Stimulated activated CD4-positive, alpha-beta T cell treated with anti-CD3 and anti-CD28 coated beads, Interleukin-2, amount 100 ng/mL, for 48 hours (primary cell): Measurements from ENCODE around the gene CDK5.
"Not testable (repeated sequence)": the region's sequence is repeated elsewhere in the genome, so short reads cannot be mapped to it uniquely, and the experiment has no call there.

Experiments
- DNase-seq, 2 donors: peaks; one replicate each; pipeline ENCODE4 v3.0.0-alpha.2; 2020

CDK5 gene

DNA sequence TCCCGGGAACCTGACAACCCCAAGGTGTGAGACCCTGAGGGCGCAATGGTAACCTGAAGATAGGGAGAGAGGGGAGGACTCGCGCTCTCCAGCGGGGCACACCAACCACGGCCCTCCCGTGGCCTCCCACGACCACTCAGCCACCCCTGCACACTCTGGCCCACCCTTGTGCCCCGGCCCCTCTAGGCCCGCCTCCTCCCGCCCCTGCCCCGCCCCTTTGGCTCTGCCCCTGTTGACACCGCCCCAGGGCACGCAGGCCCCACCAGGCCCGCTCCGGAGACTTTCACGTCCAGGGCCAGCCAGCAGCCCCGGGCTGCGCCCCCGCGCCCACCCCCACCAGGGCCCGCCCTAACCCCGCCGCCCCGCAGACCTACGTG, 44.4 kb downstream of the CDK5 start:
- DNase-seq = no peak

DNA sequence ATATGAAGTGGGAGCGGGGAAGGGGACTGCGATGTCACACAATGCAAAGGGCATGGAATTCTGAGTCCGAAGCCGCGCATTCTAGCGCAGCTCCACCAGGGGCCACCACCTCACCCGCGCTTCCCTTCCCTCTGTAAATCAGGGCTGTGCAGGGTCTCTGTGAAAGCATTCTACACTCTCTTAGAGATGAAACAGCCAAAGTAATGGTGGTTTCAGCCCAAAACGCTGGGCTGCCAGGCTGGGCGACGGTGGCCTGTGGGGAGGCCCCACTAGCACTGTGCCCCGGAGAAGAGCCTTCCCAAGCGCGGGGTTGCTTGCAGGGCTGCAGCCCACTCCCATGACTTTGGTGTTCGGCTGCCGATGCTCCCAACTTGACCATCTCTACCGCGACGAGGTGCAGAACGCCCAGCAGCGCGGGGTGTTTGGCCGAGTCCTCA, 44.8 kb downstream of the CDK5 start:
- no peak for DNase-seq

DNA sequence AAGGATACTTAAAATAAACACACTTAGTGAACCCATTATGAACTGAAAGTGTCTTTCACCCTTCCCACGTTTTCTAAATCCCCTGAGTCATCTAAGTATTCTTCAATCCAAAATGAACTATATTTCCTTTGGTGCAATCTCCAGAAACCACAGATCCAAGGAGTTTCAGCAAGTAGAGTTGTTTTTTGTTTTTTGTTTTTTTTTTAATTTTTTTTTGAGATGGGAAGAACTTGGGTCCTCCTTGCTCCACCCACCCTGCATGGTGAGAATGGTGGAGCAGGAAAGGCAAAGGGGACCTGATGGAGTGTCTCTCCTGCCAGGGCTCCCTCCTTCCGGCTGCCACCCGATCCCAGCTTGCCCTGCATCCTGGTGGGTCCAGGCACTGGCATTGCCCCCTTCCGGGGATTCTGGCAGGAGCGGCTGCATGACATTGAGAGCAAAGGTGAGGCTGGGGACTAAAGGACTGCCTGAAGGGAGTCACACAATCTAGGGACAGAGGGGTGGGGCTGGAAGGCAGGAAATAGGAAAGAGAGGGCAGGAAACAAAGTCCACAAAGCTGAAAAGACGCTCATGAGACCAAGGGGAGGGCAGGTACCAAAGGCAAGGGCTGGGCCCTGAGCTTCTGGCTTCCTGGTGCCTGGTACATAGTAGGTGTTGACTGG, 45.5 kb downstream of the CDK5 start:
- DNase-seq = no peak

GRCh38 chr7:151011616-151012015, 46.1 kb downstream of the CDK5 start:
- not testable (repeated sequence) for DNase-seq

- no peak for DNase-seq
Observed at GRCh38 chr7:151011097-151011409, 46.6 kb downstream of the CDK5 start.

DNA sequence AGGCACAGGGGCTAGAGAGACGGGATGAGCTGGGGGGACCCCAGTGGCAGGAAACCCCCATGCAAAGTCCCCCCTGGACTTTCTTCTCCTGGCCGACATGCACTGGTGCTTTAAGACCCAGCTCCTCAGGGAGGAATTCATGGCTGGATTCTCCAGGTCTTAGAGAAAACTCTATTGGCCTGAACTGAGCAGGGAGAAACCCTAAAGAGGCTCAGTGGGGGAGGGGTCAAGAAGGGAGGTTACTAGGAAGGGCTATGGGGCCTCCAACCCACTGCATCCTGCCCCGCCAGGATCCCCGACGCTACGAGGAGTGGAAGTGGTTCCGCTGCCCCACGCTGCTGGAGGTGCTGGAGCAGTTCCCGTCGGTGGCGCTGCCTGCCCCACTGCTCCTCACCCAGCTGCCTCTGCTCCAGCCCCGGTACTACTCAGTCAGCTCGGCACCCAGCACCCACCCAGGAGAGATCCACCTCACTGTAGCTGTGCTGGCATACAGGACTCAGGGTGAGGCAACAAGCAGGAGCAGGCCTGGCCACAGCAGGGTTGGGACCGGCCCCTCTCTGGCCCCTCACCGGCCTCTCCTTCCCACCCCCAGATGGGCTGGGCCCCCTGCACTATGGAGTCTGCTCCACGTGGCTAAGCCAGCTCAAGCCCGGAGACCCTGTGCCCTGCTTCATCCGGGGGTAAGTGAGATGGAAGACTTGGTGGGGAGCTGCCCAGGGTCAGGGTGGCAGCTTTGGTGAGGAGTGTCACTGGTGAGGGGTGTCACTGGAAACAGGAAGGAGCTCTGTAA, 47.2 kb downstream of the CDK5 start:
- DNase-seq = no peak

- no peak for DNase-seq
Observed at GRCh38 chr7:151010037-151010306, 47.7 kb downstream of the CDK5 start.

DNA sequence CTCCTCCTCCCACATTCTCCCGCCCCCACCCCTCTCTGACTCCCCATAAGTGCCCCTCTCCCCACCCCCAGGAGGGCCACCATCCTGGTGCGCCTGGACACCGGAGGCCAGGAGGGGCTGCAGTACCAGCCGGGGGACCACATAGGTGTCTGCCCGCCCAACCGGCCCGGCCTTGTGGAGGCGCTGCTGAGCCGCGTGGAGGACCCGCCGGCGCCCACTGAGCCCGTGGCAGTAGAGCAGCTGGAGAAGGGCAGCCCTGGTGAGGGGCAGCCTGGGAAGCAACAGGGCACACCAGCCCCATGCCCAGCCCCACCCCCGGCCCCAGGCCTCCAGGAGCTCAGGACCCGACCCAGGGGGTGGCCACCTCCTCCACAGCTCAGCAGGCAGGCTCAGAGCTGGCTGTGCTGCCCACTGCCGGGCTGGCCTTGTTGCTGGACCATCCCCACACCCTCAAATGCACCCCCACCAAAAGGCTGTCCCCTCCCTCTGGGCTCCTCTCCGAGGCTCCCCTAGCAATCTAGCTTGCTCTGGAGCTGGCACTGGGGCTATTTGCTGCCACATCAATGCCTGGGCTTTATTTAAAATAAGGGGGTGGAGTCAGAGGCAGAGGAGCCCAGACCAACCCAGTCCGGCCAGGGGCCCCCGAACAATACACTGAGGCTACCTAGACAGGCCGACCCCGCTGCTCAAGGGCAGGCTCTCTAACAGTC, 48.2 kb downstream of the CDK5 start:
- DNase-seq = no peak

GRCh38 chr7:151008511-151009323, 49.0 kb downstream of the CDK5 start:
- peak; percentile 83 to 90 for DNase-seq

GRCh38 chr7:151008143-151008510, 49.6 kb downstream of the CDK5 start:
- no peak for DNase-seq

GRCh38 chr7:151007469-151007898, 50.2 kb downstream of the CDK5 start:
- no peak for DNase-seq

DNA sequence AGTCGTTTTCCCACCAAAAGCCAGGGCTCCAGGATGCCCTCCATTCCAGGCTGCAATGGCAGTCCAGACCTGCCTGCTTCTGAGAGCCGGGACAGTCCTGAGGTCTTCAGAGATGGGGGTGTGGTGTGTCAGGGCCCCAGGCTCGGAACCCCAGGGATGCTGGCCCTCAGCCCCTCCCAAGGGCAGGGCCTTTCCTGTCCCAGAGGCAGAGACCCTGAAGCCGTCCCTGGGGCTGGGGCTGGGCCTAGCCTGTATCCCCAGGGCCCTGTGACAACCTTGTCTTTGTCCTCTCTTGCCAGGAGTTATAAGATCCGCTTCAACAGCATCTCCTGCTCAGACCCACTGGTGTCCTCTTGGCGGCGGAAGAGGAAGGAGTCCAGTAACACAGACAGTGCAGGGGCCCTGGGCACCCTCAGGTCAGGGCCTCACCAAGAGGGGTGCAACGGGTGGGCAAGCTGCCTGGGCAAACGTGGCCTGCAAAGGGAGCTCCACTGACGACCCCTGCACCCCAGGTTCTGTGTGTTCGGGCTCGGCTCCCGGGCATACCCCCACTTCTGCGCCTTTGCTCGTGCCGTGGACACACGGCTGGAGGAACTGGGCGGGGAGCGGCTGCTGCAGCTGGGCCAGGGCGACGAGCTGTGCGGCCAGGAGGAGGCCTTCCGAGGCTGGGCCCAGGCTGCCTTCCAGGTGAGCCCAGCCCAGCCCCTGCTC, 51.0 kb downstream of the CDK5 start:
- DNase-seq = no peak

- DNase-seq = no peak
Observed at GRCh38 chr7:151005566-151005965, 52.1 kb downstream of the CDK5 start.
